Astrocyte (in vitro differentiated cells and primary cell): Measurements from ENCODE around the gene GNAO1. TPM values are rescaled to one million over a fixed set of nuclear protein-coding genes. Genes with fewer than 3 reads are reported as not detected.

ENCODE experiments used
- DNase-seq: peaks from one replicate; pipeline ENCODE4 v3.0.0-alpha.2; 2010; ENCODE audit warnings: low read depth
- FAIRE-seq: peaks from 2 replicates; lab custom pipeline; 2011; peaks lifted over from hg19 to GRCh38; lab: Jason Lieb, UNC
- H2AFZ ChIP-seq: 2 replicates; pipeline ENCODE4 v1.6.0; 2012; ENCODE audit warnings: low read depth, low read length, inconsistent platforms
- H3K27ac ChIP-seq: 2 replicates; pipeline ENCODE4 v1.5.1; 2011; ENCODE audit warnings: low read depth, low read length, inconsistent platforms
- H3K27me3 ChIP-seq: 2 replicates; pipeline ENCODE4 v1.6.0; 2011; ENCODE audit warnings: low read length, inconsistent platforms; ENCODE audit not compliant: insufficient read depth
- H3K36me3 ChIP-seq: 2 replicates; pipeline ENCODE4 v1.5.1; 2011; ENCODE audit warnings: low read length, inconsistent platforms; ENCODE audit not compliant: insufficient read depth
- H3K4me1 ChIP-seq: 2 replicates; pipeline ENCODE4 v1.5.1; 2011; ENCODE audit warnings: low read length, inconsistent platforms; ENCODE audit not compliant: insufficient read depth
- H3K4me2 ChIP-seq: 2 replicates; pipeline ENCODE4 v1.6.0; 2012; ENCODE audit warnings: low read length, inconsistent platforms
- H3K4me3 ChIP-seq: 2 replicates; pipeline ENCODE4 v1.5.1; 2011; ENCODE audit warnings: low read depth, mild to moderate bottlenecking, low read length, inconsistent platforms; ENCODE audit not compliant: insufficient read depth
- H3K79me2 ChIP-seq: 2 replicates; pipeline ENCODE4 v1.6.0; 2012; ENCODE audit warnings: mild to moderate bottlenecking, low read length, inconsistent platforms; ENCODE audit not compliant: insufficient read depth
- H3K9ac ChIP-seq: 2 replicates; pipeline ENCODE4 v1.6.0; 2012; ENCODE audit warnings: mild to moderate bottlenecking, low read length, inconsistent platforms
- H3K9me3 ChIP-seq: 2 replicates; pipeline ENCODE4 v1.5.1; 2012; ENCODE audit warnings: low read depth, mild to moderate bottlenecking, low read length, inconsistent platforms; ENCODE audit not compliant: insufficient read depth
- H4K20me1 ChIP-seq: 2 replicates; pipeline ENCODE4 v1.6.0; 2012; ENCODE audit warnings: low read length, inconsistent platforms; ENCODE audit not compliant: insufficient read depth
- H3K27ac Mint-ChIP-seq: one replicate; pipeline ENCODE4 v1.8.0; 2021; ENCODE audit warnings: mild to moderate bottlenecking, mixed read lengths; ENCODE audit not compliant: unreplicated experiment
- H3K27me3 Mint-ChIP-seq: one replicate; pipeline ENCODE4 v1.8.0; 2021; ENCODE audit warnings: low read depth, mixed read lengths; ENCODE audit not compliant: unreplicated experiment
- H3K36me3 Mint-ChIP-seq: one replicate; pipeline ENCODE4 v1.8.0; 2021; ENCODE audit warnings: low read depth, mixed read lengths; ENCODE audit not compliant: unreplicated experiment
- H3K4me1 Mint-ChIP-seq: one replicate; pipeline ENCODE4 v1.8.0; 2021; ENCODE audit warnings: low read depth, mixed read lengths; ENCODE audit not compliant: unreplicated experiment
- H3K4me3 Mint-ChIP-seq: one replicate; pipeline ENCODE4 v1.8.0; 2021; ENCODE audit warnings: mild to moderate bottlenecking, moderate library complexity, mixed read lengths; ENCODE audit not compliant: unreplicated experiment
- H3K9me3 Mint-ChIP-seq: one replicate; pipeline ENCODE4 v1.8.0; 2021; ENCODE audit warnings: mild to moderate bottlenecking, mixed read lengths; ENCODE audit not compliant: unreplicated experiment
- CTCF ChIP-seq: IDR thresholded peaks from 2 replicates; pipeline ENCODE4 v1.5.1; 2011; ENCODE audit warnings: low read depth, mild to moderate bottlenecking, inconsistent platforms, low read length, moderate library complexity; ENCODE audit not compliant: insufficient read depth
- EZH2 ChIP-seq: IDR thresholded peaks from 2 replicates; pipeline ENCODE4 v1.6.1; 2012; ENCODE audit warnings: mild to moderate bottlenecking, low read length, inconsistent platforms; ENCODE audit not compliant: insufficient read depth
- total RNA-seq: library from RNA; stranded (reverse); gene quantifications from 2 replicates; pipeline ENCODE4 v1.2.1, GENCODE V29; 2021

GNAO1 gene
- total RNA-seq, 1 donor from 2014 or later: 1.7 TPM

GRCh38 chr16:56260378-56261160, 69.3 kb downstream of the GNAO1 start:
- Mint-ChIP-seq H3K4me1 (peaks cover 2% of the 10 kb centered on the region), H3K9me3 (no peaks in the 10 kb centered on the region), H3K4me3 (no peak overlapping the region), H3K27me3 (peaks cover 27% of the 10 kb centered on the region), H3K27ac (no peak overlapping the region), H3K36me3 (no peaks in the 10 kb centered on the region)
- Histone ChIP-seq H2AFZ (no peak overlapping the region), H3K9ac (no peak overlapping the region), H3K9me3 (no peaks in the 10 kb centered on the region), H4K20me1 (no peaks in the 10 kb centered on the region), H3K4me2 (no peak overlapping the region), H3K4me3 (no peak overlapping the region), H3K36me3 (no peaks in the 10 kb centered on the region), H3K27ac (no peak overlapping the region), H3K79me2 (no peaks in the 10 kb centered on the region), H3K27me3 (no peaks in the 10 kb centered on the region), H3K4me1 (no peaks in the 10 kb centered on the region)
- FAIRE-seq (no peak), DNase-seq (no peak)
- no peak for TF ChIP-seq EZH2
- no peak for TF ChIP-seq CTCF

- H3K27me3 Mint-ChIP-seq: peaks cover 20% of the 10 kb centered on the region
- no peaks in the 10 kb centered on the region for H3K9me3 Mint-ChIP-seq
- no peak for FAIRE-seq
- Histone ChIP-seq H3K4me2 (no peak overlapping the region), H3K79me2 (no peaks in the 10 kb centered on the region), H3K36me3 (no peaks in the 10 kb centered on the region), H2AFZ (no peak overlapping the region), H3K4me3 (no peak overlapping the region), H3K9ac (no peak overlapping the region), H3K4me1 (no peaks in the 10 kb centered on the region), H3K9me3 (no peaks in the 10 kb centered on the region), H4K20me1 (no peaks in the 10 kb centered on the region), H3K27ac (no peak overlapping the region), H3K27me3 (no peaks in the 10 kb centered on the region)
- H3K36me3 Mint-ChIP-seq: no peaks in the 10 kb centered on the region
- TF ChIP-seq CTCF (no peak), EZH2 (no peak)
- peaks cover 2% of the 10 kb centered on the region for H3K4me1 Mint-ChIP-seq
- no peak for DNase-seq
- H3K27ac Mint-ChIP-seq: no peak overlapping the region
- H3K4me3 Mint-ChIP-seq: no peak overlapping the region
Observed at GRCh38 chr16:56261656-56262055, 70.4 kb downstream of the GNAO1 start.

- no peaks in the 10 kb centered on the region for H3K27me3 ChIP-seq
- H3K79me2 ChIP-seq: no peaks in the 10 kb centered on the region
- Mint-ChIP-seq H3K4me3 (no peak overlapping the region), H3K27me3 (peaks cover 17% of the 10 kb centered on the region), H3K9me3 (no peaks in the 10 kb centered on the region), H3K36me3 (no peaks in the 10 kb centered on the region), H3K4me1 (peaks cover 2% of the 10 kb centered on the region), H3K27ac (no peak overlapping the region)
- H3K4me2 ChIP-seq: no peak overlapping the region
- H3K9ac ChIP-seq: no peak overlapping the region
- H3K9me3 ChIP-seq: no peaks in the 10 kb centered on the region
- no peak overlapping the region for H3K27ac ChIP-seq
- DNase-seq (no peak), FAIRE-seq (no peak)
- no peaks in the 10 kb centered on the region for H3K36me3 ChIP-seq
- no peaks in the 10 kb centered on the region for H3K4me1 ChIP-seq
- H3K4me3 ChIP-seq: no peak overlapping the region
- H2AFZ ChIP-seq: no peak overlapping the region
- TF ChIP-seq CTCF (no peak), EZH2 (no peak)
- H4K20me1 ChIP-seq: no peaks in the 10 kb centered on the region
Observed at GRCh38 chr16:56262148-56262547, 70.9 kb downstream of the GNAO1 start.
